22Rv1 (cell line): ENCODE measurements around the gene NT5C3B.

Source experiments
- CTCF ChIP-seq: fragments of 450-650 bp; IDR thresholded peaks from 2 replicates; pipeline ENCODE4 v1.5.1; 2017; ENCODE audit warnings: mild to moderate bottlenecking
- ZFX ChIP-seq: fragments of 450-650 bp; IDR thresholded peaks from 2 replicates; pipeline ENCODE4 v1.6.1; 2017; ENCODE audit warnings: antibody characterized with exemption, borderline replicate concordance

- TF ChIP-seq CTCF (no peak), ZFX (no peak)
These were observed 34.1 kb upstream of the NT5C3B start for GRCh38 chr17:41870097-41870496.
